Measurements from ENCODE around the gene MINDY2. TPM values are rescaled to one million over a fixed set of nuclear protein-coding genes. Genes with fewer than 3 reads are reported as not detected.

Gene MINDY2
- total and polyA plus RNA-seq, 9 of the 15 experiments (the other 6 are each of a cell fraction or from before 2014, with no cell fraction given) = 2.4 to 15.3 (median 7.2) TPM

DNA sequence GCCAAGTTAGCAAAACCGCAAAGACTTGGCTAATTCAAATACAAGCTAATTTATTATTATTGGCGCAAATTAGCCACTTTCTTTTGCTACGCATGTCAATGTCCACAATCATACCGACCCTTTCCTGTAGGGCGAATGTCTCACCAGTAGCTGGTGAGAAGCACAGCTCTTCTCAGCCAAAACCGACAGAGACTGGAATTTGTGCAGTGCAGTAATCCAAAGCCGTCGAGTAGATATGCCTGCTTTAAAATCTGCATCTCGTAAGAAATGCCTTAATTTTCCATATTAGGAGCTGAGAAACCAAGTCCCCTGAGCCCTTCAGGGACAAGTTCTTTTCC is 614 bp upstream of the MINDY2 start (continued):
- TF ChIP-seq, protein P1, sequence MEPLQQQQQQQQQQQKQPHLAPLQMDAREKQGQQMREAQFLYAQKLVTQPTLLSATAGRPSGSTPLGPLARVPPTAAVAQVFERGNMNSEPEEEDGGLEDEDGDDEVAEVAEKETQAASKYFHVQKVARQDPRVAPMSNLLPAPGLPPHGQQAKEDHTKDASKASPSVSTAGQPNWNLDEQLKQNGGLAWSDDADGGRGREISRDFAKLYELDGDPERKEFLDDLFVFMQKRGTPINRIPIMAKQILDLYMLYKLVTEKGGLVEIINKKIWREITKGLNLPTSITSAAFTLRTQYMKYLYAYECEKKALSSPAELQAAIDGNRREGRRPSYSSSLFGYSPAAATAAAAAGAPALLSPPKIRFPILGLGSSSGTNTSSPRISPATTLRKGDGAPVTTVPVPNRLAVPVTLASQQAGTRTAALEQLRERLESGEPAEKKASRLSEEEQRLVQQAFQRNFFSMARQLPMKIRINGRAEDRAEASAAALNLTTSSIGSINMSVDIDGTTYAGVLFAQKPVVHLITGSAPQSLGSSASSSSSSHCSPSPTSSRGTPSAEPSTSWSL (CRISPR knock-in tag; IDR thresholded peaks at IDR 0.05; ENCODE audit: borderline replicate concordance) = peak; percentile 80; the same call in 1 of the 2 replicates
- TF ChIP-seq COPS2 (conservative IDR thresholded peaks at IDR 0.05) (no peak), ZNF280B (CRISPR knock-in tag; IDR thresholded peaks at IDR 0.05) (no peak), BRD9 (IDR thresholded peaks at IDR 0.05; ENCODE audit: low read depth, partially characterized antibody) (peak; percentile 32), RB1 (IDR thresholded peaks at IDR 0.05; ENCODE audit: low read depth) (no peak), HNRNPL (IDR thresholded peaks at IDR 0.05; ENCODE audit: low read depth, low read length) (no peak), RFX1 (IDR thresholded peaks at IDR 0.05) (no peak), SIN3A (IDR thresholded peaks at IDR 0.05; ENCODE audit: borderline replicate concordance in 2 of 2, control insufficient read depth in 1 of 2, low read depth in 2 of 2, low read length in 2 of 2) (no peak), GATA2 (CRISPR knock-in tag; IDR thresholded peaks at IDR 0.05) (no peak), NKRF (IDR thresholded peaks at IDR 0.05; ENCODE audit: borderline replicate concordance) (peak; percentile 72; the same call in 1 of the 2 replicates), NCOA6 (IDR thresholded peaks at IDR 0.05) (peak; percentile 69; the same call in 1 of the 2 replicates), ERF (CRISPR knock-in tag; IDR thresholded peaks at IDR 0.05) (0 out of 2 replicates have a peak, but pooled peaks have one; percentile 84), SMARCA4 (IDR thresholded peaks at IDR 0.05) (peak; percentile 31), ZFP1 (CRISPR knock-in tag; IDR thresholded peaks at IDR 0.05) (no peak), HDAC2 (IDR thresholded peaks at IDR 0.05) (peak; percentile 48; the same call in 1 of the 2 replicates), SIN3B (IDR thresholded peaks at IDR 0.05; ENCODE audit: low read depth) (no peak), OTX1 (CRISPR knock-in tag; IDR thresholded peaks at IDR 0.05) (peak; percentile 87; the same call in 1 of the 2 replicates), KLF16 (IDR thresholded peaks at IDR 0.05) (no peak)
- TF ChIP-seq, protein P2, sequence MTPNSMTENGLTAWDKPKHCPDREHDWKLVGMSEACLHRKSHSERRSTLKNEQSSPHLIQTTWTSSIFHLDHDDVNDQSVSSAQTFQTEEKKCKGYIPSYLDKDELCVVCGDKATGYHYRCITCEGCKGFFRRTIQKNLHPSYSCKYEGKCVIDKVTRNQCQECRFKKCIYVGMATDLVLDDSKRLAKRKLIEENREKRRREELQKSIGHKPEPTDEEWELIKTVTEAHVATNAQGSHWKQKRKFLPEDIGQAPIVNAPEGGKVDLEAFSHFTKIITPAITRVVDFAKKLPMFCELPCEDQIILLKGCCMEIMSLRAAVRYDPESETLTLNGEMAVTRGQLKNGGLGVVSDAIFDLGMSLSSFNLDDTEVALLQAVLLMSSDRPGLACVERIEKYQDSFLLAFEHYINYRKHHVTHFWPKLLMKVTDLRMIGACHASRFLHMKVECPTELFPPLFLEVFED (CRISPR knock-in tag; conservative IDR thresholded peaks at IDR 0.05) = peak; percentile 79; the same call in 1 of the 2 replicates
- TF ChIP-seq, protein P3, sequence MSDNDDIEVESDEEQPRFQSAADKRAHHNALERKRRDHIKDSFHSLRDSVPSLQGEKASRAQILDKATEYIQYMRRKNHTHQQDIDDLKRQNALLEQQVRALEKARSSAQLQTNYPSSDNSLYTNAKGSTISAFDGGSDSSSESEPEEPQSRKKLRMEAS (CRISPR knock-in tag; IDR thresholded peaks at IDR 0.05) = no peak
- TF ChIP-seq, protein P4, sequence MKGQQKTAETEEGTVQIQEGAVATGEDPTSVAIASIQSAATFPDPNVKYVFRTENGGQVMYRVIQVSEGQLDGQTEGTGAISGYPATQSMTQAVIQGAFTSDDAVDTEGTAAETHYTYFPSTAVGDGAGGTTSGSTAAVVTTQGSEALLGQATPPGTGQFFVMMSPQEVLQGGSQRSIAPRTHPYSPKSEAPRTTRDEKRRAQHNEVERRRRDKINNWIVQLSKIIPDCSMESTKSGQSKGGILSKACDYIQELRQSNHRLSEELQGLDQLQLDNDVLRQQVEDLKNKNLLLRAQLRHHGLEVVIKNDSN (CRISPR knock-in tag; IDR thresholded peaks at IDR 0.05) = no peak

Measured in K562 (cell line).